T47D (cell line): ENCODE measurements around the gene DDX42.
"Not testable (repeated sequence)": the region's sequence is repeated elsewhere in the genome, so short reads cannot be mapped to it uniquely, and the experiment has no call there.

Source experiments
- DNase-seq, 2 experiments: peaks; one replicate each; pipeline versions ENCODE4 v3.0.0 to v3.0.0-alpha.2; 2011 to 2012; ENCODE audit warnings: low read depth in 1 of 2, low spot score in 1 of 2
- JUND ChIP-seq: IDR thresholded peaks from 2 replicates; pipeline ENCODE4 v1.6.1; 2012; ENCODE audit warnings: low read depth
- in situ Hi-C: cut with HindIII; loops from 2 replicates; pipeline ENCODE4 v1.10.0; 2016; ENCODE audit warnings: low sequenced_read_pairs, low pct_unique_long_range_greater_than_20kb

Gene DDX42

GRCh38 chr17:63840591-63841349 is 66.8 kb downstream of the DDX42 start:
- DNase-seq: peak in 1 of 2 experiments; percentile 27
- in situ Hi-C loops: no loop called here
- TF ChIP-seq JUND: no peak

GRCh38 chr17:63841350-63842172 is 67.6 kb downstream of the DDX42 start:
- no peak for TF ChIP-seq JUND
- in situ Hi-C loops: no loop called here
- peak in 1 of 2 experiments; percentile 47 for DNase-seq

- in situ Hi-C loops: no loop called here
- no peak for DNase-seq
- no peak for TF ChIP-seq JUND
These were observed 68.2 kb downstream of the DDX42 start for GRCh38 chr17:63842173-63842539.

- in situ Hi-C loops: no loop called here
- TF ChIP-seq JUND: peak; percentile 100
- DNase-seq: peak; percentile 96 to 100
These were observed 68.8 kb downstream of the DDX42 start, which contains the start of gene SMARCD2 for GRCh38 chr17:63842540-63843386. SMARCD2 (minus strand) TSS chr17:63842685; CDS start chr17:63842674, 11 bp downstream.

GRCh38 chr17:63843387-63843888 is 69.5 kb downstream of the DDX42 start:
- DNase-seq: peak in 1 of 2 experiments; percentile 27
- in situ Hi-C loops: not testable (repeated sequence)

GRCh38 chr17:63843910-63844677 is 70.1 kb downstream of the DDX42 start:
- no peak for TF ChIP-seq JUND
- DNase-seq: no peak
- in situ Hi-C loops: no loop called here

- TF ChIP-seq JUND: no peak
- in situ Hi-C loops: no loop called here
- DNase-seq: no peak
These were observed 71.5 kb downstream of the DDX42 start for GRCh38 chr17:63845509-63845908.

GRCh38 chr17:63847525-63848249 is 73.7 kb downstream of the DDX42 start:
- no peak for DNase-seq
- TF ChIP-seq JUND: no peak
- in situ Hi-C loops: no loop called here

- no peak for TF ChIP-seq JUND
- no peak for DNase-seq
- in situ Hi-C loops: no loop called here
These were observed 75.1 kb downstream of the DDX42 start for GRCh38 chr17:63848834-63849689.

- DNase-seq: no peak
- in situ Hi-C loops: no loop called here
- TF ChIP-seq JUND: no peak
These were observed 76.4 kb downstream of the DDX42 start for GRCh38 chr17:63850401-63850800.
